ENCODE measurements around the gene EHD3.

EHD3 gene

GRCh38 chr2:31263636-31264190, 29.8 kb downstream of the EHD3 start:
- H3K4me3 ChIP-seq (ENCODE audit: low read depth, low read length, poor library complexity, severe bottlenecking) = no peak overlapping the region
- H2AFZ ChIP-seq (ENCODE audit: low read length) = no peak overlapping the region
- no peaks in the 10 kb centered on the region for H4K20me1 ChIP-seq (ENCODE audit: insufficient read depth, low read length)
- H3K9ac ChIP-seq (ENCODE audit: low read length) = no peak overlapping the region
- 0 out of 2 replicates have a peak, but pooled peaks cover 3% of the 10 kb centered on the region for H3K27me3 ChIP-seq (ENCODE audit: insufficient read depth, low read length)
- H3K9me2 ChIP-seq (ENCODE audit: low read depth, low read length) = no peaks in the 10 kb centered on the region
- H3K79me2 ChIP-seq (ENCODE audit: insufficient read depth, low read length) = no peaks in the 10 kb centered on the region
- no peaks in the 10 kb centered on the region for H3K4me1 ChIP-seq (ENCODE audit: insufficient read depth, low read length, severe bottlenecking)
- no peak overlapping the region for H3K27ac ChIP-seq (ENCODE audit: low read depth, low read length, poor library complexity, severe bottlenecking)
- H3F3A ChIP-seq (ENCODE audit: insufficient read depth, low read length) = no peaks in the 10 kb centered on the region
- H3K36me3 ChIP-seq (ENCODE audit: insufficient read depth, low read length) = no peaks in the 10 kb centered on the region
- no peaks in the 10 kb centered on the region for H3K9me3 ChIP-seq (ENCODE audit: low read length)
- H3K4me2 ChIP-seq (ENCODE audit: low read length) = no peak overlapping the region
- TF ChIP-seq CTCF (IDR thresholded peaks at IDR 0.05; ENCODE audit: low read length) (no peak), EZH2 (IDR thresholded peaks at IDR 0.05; ENCODE audit: borderline replicate concordance, low read length) (no peak)

GRCh38 chr2:31265234-31265633, 31.3 kb downstream of the EHD3 start:
- no peaks in the 10 kb centered on the region for H3K9me2 ChIP-seq (ENCODE audit: low read depth, low read length)
- no peak overlapping the region for H3K4me3 ChIP-seq (ENCODE audit: low read depth, low read length, poor library complexity, severe bottlenecking)
- H3K36me3 ChIP-seq (ENCODE audit: insufficient read depth, low read length) = no peaks in the 10 kb centered on the region
- TF ChIP-seq CTCF (IDR thresholded peaks at IDR 0.05; ENCODE audit: low read length) = no peak
- no peak for TF ChIP-seq EZH2 (IDR thresholded peaks at IDR 0.05; ENCODE audit: borderline replicate concordance, low read length)
- no peaks in the 10 kb centered on the region for H4K20me1 ChIP-seq (ENCODE audit: insufficient read depth, low read length)
- no peaks in the 10 kb centered on the region for H3F3A ChIP-seq (ENCODE audit: insufficient read depth, low read length)
- no peak overlapping the region for H3K4me2 ChIP-seq (ENCODE audit: low read length)
- H2AFZ ChIP-seq (ENCODE audit: low read length) = no peak overlapping the region
- no peaks in the 10 kb centered on the region for H3K79me2 ChIP-seq (ENCODE audit: insufficient read depth, low read length)
- 0 out of 2 replicates have a peak, but pooled peaks cover 3% of the 10 kb centered on the region for H3K27me3 ChIP-seq (ENCODE audit: insufficient read depth, low read length)
- H3K27ac ChIP-seq (ENCODE audit: low read depth, low read length, poor library complexity, severe bottlenecking) = no peak overlapping the region
- no peak overlapping the region for H3K9ac ChIP-seq (ENCODE audit: low read length)
- H3K9me3 ChIP-seq (ENCODE audit: low read length) = no peaks in the 10 kb centered on the region
- H3K4me1 ChIP-seq (ENCODE audit: insufficient read depth, low read length, severe bottlenecking) = no peaks in the 10 kb centered on the region

GRCh38 chr2:31266804-31267203, 32.9 kb downstream of the EHD3 start:
- Histone ChIP-seq H3K9me2 (ENCODE audit: low read depth, low read length) (no peaks in the 10 kb centered on the region), H3K79me2 (ENCODE audit: insufficient read depth, low read length) (no peaks in the 10 kb centered on the region), H4K20me1 (ENCODE audit: insufficient read depth, low read length) (no peaks in the 10 kb centered on the region), H2AFZ (ENCODE audit: low read length) (no peak overlapping the region), H3K27ac (ENCODE audit: low read depth, low read length, poor library complexity, severe bottlenecking) (no peak overlapping the region), H3K4me2 (ENCODE audit: low read length) (no peak overlapping the region), H3K36me3 (ENCODE audit: insufficient read depth, low read length) (no peaks in the 10 kb centered on the region), H3F3A (ENCODE audit: insufficient read depth, low read length) (no peaks in the 10 kb centered on the region), H3K27me3 (ENCODE audit: insufficient read depth, low read length) (0 out of 2 replicates have a peak, but pooled peaks cover 3% of the 10 kb centered on the region), H3K9me3 (ENCODE audit: low read length) (no peaks in the 10 kb centered on the region), H3K4me3 (ENCODE audit: low read depth, low read length, poor library complexity, severe bottlenecking) (no peak overlapping the region), H3K4me1 (ENCODE audit: insufficient read depth, low read length, severe bottlenecking) (no peaks in the 10 kb centered on the region), H3K9ac (ENCODE audit: low read length) (no peak overlapping the region)
- TF ChIP-seq EZH2 (IDR thresholded peaks at IDR 0.05; ENCODE audit: borderline replicate concordance, low read length) (no peak), CTCF (IDR thresholded peaks at IDR 0.05; ENCODE audit: low read length) (no peak)

Measured in OCI-LY1 (cell line).